ENCODE data around the gene TMOD1.

The TMOD1 gene

GRCh38 chr9:97468658-97469448 is 32.6 kb upstream of the TMOD1 start:
- TF ChIP-seq ZNF8 (CRISPR knock-in tag; IDR thresholded peaks at IDR 0.05): no peak
- no peak for TF ChIP-seq ESRRG (CRISPR knock-in tag; IDR thresholded peaks at IDR 0.05)
- peak; percentile 99 for ATAC-seq

GRCh38 chr9:97470076-97470475 is 31.4 kb upstream of the TMOD1 start:
- ATAC-seq: peak; percentile 39; the same call in 1 of the 3 replicates
- TF ChIP-seq ZNF70 (CRISPR knock-in tag; IDR thresholded peaks at IDR 0.05) (no peak), ZNF565 (CRISPR knock-in tag; conservative IDR thresholded peaks at IDR 0.05; ENCODE audit: low read depth) (no peak), RARB (CRISPR knock-in tag; IDR thresholded peaks at IDR 0.05) (no peak), ESRRG (CRISPR knock-in tag; IDR thresholded peaks at IDR 0.05) (no peak), ZFP3 (CRISPR knock-in tag; IDR thresholded peaks at IDR 0.05) (no peak), POU6F1 (CRISPR knock-in tag; IDR thresholded peaks at IDR 0.05; ENCODE audit: borderline replicate concordance, low read depth) (no peak), SNAI2 (CRISPR knock-in tag; IDR thresholded peaks at IDR 0.05) (no peak), CREB5 (CRISPR knock-in tag; IDR thresholded peaks at IDR 0.05; ENCODE audit: low read depth) (no peak), CSDC2 (CRISPR knock-in tag; IDR thresholded peaks at IDR 0.05) (no peak), CSRNP3 (CRISPR knock-in tag; IDR thresholded peaks at IDR 0.05) (no peak), ARNTL (CRISPR knock-in tag; IDR thresholded peaks at IDR 0.05; ENCODE audit: borderline replicate concordance, low read depth) (no peak), GLIS3 (CRISPR knock-in tag; IDR thresholded peaks at IDR 0.05) (no peak), OSR1 (CRISPR knock-in tag; IDR thresholded peaks at IDR 0.05) (no peak), PATZ1 (CRISPR knock-in tag; IDR thresholded peaks at IDR 0.05; ENCODE audit: borderline replicate concordance) (no peak), PPARA (CRISPR knock-in tag; IDR thresholded peaks at IDR 0.05; ENCODE audit: borderline replicate concordance) (no peak), TCF4 (CRISPR knock-in tag; IDR thresholded peaks at IDR 0.05; ENCODE audit: borderline replicate concordance) (no peak), TOX (CRISPR knock-in tag; IDR thresholded peaks at IDR 0.05; ENCODE audit: borderline replicate concordance) (no peak), TSHZ2 (CRISPR knock-in tag; IDR thresholded peaks at IDR 0.05) (no peak)

GRCh38 chr9:97473717-97474116 is 27.7 kb upstream of the TMOD1 start:
- ATAC-seq: no peak
- TF ChIP-seq PATZ1 (CRISPR knock-in tag; IDR thresholded peaks at IDR 0.05; ENCODE audit: borderline replicate concordance): no peak
- TF ChIP-seq ARNTL (CRISPR knock-in tag; IDR thresholded peaks at IDR 0.05; ENCODE audit: borderline replicate concordance, low read depth): no peak
- no peak for TF ChIP-seq TCF4 (CRISPR knock-in tag; IDR thresholded peaks at IDR 0.05; ENCODE audit: borderline replicate concordance)
- TF ChIP-seq TSHZ2 (CRISPR knock-in tag; IDR thresholded peaks at IDR 0.05): no peak
- no peak for TF ChIP-seq ZC3H10 (CRISPR knock-in tag; IDR thresholded peaks at IDR 0.05)
- no peak for TF ChIP-seq TOX (CRISPR knock-in tag; IDR thresholded peaks at IDR 0.05; ENCODE audit: borderline replicate concordance)
- TF ChIP-seq ZNF8 (CRISPR knock-in tag; IDR thresholded peaks at IDR 0.05): no peak
- TF ChIP-seq GLIS3 (CRISPR knock-in tag; IDR thresholded peaks at IDR 0.05): no peak
- TF ChIP-seq POU6F1 (CRISPR knock-in tag; IDR thresholded peaks at IDR 0.05; ENCODE audit: borderline replicate concordance, low read depth): no peak

Measured in SK-N-SH treated with all-trans-retinoic acid at 6 μM for 48 hours (cell line).